OCI-LY1 (cell line): Measurements from ENCODE around the gene SHANK3.

Source experiments
- H2AFZ ChIP-seq: fragments of 200-600 bp; sonication (generic), shearing (Covaris generic); 2 replicates; pipeline ENCODE4 v1.6.0; 2014; ENCODE audit warnings: antibody characterized with exemption, mild to moderate bottlenecking, low read length
- H3F3A ChIP-seq: fragments of 200-600 bp; sonication (generic), shearing (Covaris generic); 2 replicates; pipeline ENCODE4 v1.6.0; 2014; ENCODE audit warnings: mild to moderate bottlenecking, antibody characterized with exemption, low read length, moderate library complexity; ENCODE audit not compliant: insufficient read depth
- H3K27ac ChIP-seq: fragments of 200-600 bp; sonication (generic); 2 replicates; pipeline ENCODE4 v1.5.1; 2014; ENCODE audit warnings: low read length, mixed run types, mild to moderate bottlenecking, low read depth; ENCODE audit not compliant: poor library complexity, severe bottlenecking
- H3K27me3 ChIP-seq: fragments of 200-600 bp; sonication (generic); 2 replicates; pipeline ENCODE4 v1.6.0; 2014; ENCODE audit warnings: antibody characterized with exemption, mild to moderate bottlenecking, low read length, moderate library complexity; ENCODE audit not compliant: insufficient read depth
- H3K36me3 ChIP-seq: fragments of 200-600 bp; sonication (generic); 2 replicates; pipeline ENCODE4 v1.6.1; 2014; ENCODE audit warnings: mild to moderate bottlenecking, antibody characterized with exemption, low read length, moderate library complexity, mixed read lengths; ENCODE audit not compliant: insufficient read depth
- H3K4me1 ChIP-seq: fragments of 200-600 bp; sonication (generic); 2 replicates; pipeline ENCODE4 v1.5.1; 2014; ENCODE audit warnings: mild to moderate bottlenecking, low read length, moderate library complexity; ENCODE audit not compliant: insufficient read depth, severe bottlenecking
- H3K4me2 ChIP-seq: fragments of 200-600 bp; sonication (generic), shearing (Covaris generic); 2 replicates; pipeline ENCODE4 v1.6.1; 2014; ENCODE audit warnings: low read length
- H3K4me3 ChIP-seq: fragments of 200-600 bp; sonication (generic); 2 replicates; pipeline ENCODE4 v1.5.1; 2014; ENCODE audit warnings: low read length, low read depth, mild to moderate bottlenecking, mixed read lengths; ENCODE audit not compliant: poor library complexity, severe bottlenecking
- H3K79me2 ChIP-seq: fragments of 200-600 bp; shearing (Covaris generic); 2 replicates; pipeline ENCODE4 v1.6.1; 2016; ENCODE audit warnings: mixed run types, low read length, mixed read lengths; ENCODE audit not compliant: insufficient read depth
- H3K9ac ChIP-seq: fragments of 200-600 bp; sonication (generic), shearing (Covaris generic); 2 replicates; pipeline ENCODE4 v1.6.1; 2014; ENCODE audit warnings: mild to moderate bottlenecking, low read length, mixed read lengths
- H3K9me2 ChIP-seq: fragments of 200-600 bp; sonication (generic), shearing (Covaris generic); 2 replicates; pipeline ENCODE4 v1.6.1; 2014; ENCODE audit warnings: low read depth, mild to moderate bottlenecking, low read length, mixed read lengths
- H3K9me3 ChIP-seq: fragments of 200-600 bp; shearing (Covaris generic); 2 replicates; pipeline ENCODE4 v1.6.1; 2014; ENCODE audit warnings: low read length, mixed read lengths
- H4K20me1 ChIP-seq: fragments of 200-600 bp; sonication (generic), shearing (Covaris generic); 2 replicates; pipeline ENCODE4 v1.6.0; 2016; ENCODE audit warnings: mild to moderate bottlenecking, low read length; ENCODE audit not compliant: insufficient read depth
- CTCF ChIP-seq: fragments of 200-600 bp; sonication (generic), shearing (Covaris generic); IDR thresholded peaks from 2 replicates; pipeline ENCODE4 v1.5.1; 2017; ENCODE audit warnings: mild to moderate bottlenecking, antibody characterized with exemption, low read length, moderate library complexity, mixed read lengths
- EZH2 ChIP-seq: fragments of 200-600 bp; sonication (generic), shearing (Covaris generic); IDR thresholded peaks from 2 replicates; pipeline ENCODE4 v1.8.0; 2017; ENCODE audit warnings: borderline replicate concordance, mixed run types, mild to moderate bottlenecking, antibody characterized with exemption, low read length, moderate library complexity, mixed read lengths

Gene SHANK3

GRCh38 chr22:50715250-50715649 is 42.6 kb downstream of the SHANK3 start:
- Histone ChIP-seq H3K9ac (no peak overlapping the region), H3K4me2 (no peak overlapping the region), H3K4me3 (no peak overlapping the region), H3K9me2 (no peaks in the 10 kb centered on the region), H3K27me3 (peaks cover 3% of the 10 kb centered on the region; the same call in 1 of the 2 replicates), H4K20me1 (no peaks in the 10 kb centered on the region), H3K27ac (no peak overlapping the region), H3K79me2 (no peaks in the 10 kb centered on the region), H2AFZ (no peak overlapping the region), H3K4me1 (no peaks in the 10 kb centered on the region), H3K9me3 (no peaks in the 10 kb centered on the region), H3K36me3 (no peaks in the 10 kb centered on the region), H3F3A (no peaks in the 10 kb centered on the region)
- TF ChIP-seq EZH2, result no peak
- TF ChIP-seq CTCF, result no peak

DNA sequence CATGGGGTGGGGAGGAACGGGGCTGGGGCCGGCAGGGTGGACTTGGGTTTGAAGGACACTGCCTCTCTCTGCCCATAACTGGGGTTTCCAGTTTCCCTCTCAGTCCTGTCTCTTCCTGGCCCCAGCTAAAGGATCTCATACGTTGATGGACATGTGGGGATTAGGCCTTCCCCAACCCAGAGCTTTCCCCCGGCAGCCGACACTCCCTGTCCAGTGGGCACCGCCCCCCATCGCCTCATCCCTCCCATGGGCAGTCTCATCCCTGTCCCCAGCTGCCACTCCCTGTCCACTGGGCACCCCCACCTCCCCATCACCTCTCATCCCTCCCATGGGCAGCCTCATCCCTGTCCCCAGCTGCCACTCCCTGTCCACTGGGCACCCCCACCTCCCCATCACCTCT is 43.2 kb downstream of the SHANK3 start:
- H3K9me2 ChIP-seq, result no peaks in the 10 kb centered on the region
- no peak overlapping the region for H2AFZ ChIP-seq
- H3K27ac ChIP-seq, result no peak overlapping the region
- no peaks in the 10 kb centered on the region for H3K4me1 ChIP-seq
- H3K9ac ChIP-seq, result no peak overlapping the region
- H3K4me3 ChIP-seq, result no peak overlapping the region
- no peaks in the 10 kb centered on the region for H3K9me3 ChIP-seq
- no peak overlapping the region for H3K4me2 ChIP-seq
- H3K36me3 ChIP-seq, result no peaks in the 10 kb centered on the region
- TF ChIP-seq EZH2, result no peak
- TF ChIP-seq CTCF, result no peak
- H4K20me1 ChIP-seq, result no peaks in the 10 kb centered on the region
- H3K27me3 ChIP-seq, result peaks cover 3% of the 10 kb centered on the region; the same call in 1 of the 2 replicates
- no peaks in the 10 kb centered on the region for H3F3A ChIP-seq
- H3K79me2 ChIP-seq, result no peaks in the 10 kb centered on the region

GRCh38 chr22:50716290-50717024 is 43.8 kb downstream of the SHANK3 start:
- Histone ChIP-seq H3K4me1 (no peaks in the 10 kb centered on the region), H2AFZ (no peak overlapping the region), H3K4me3 (no peak overlapping the region), H4K20me1 (no peaks in the 10 kb centered on the region), H3F3A (no peaks in the 10 kb centered on the region), H3K27ac (no peak overlapping the region), H3K27me3 (peaks cover 3% of the 10 kb centered on the region; the same call in 1 of the 2 replicates), H3K9me2 (no peaks in the 10 kb centered on the region), H3K9me3 (no peaks in the 10 kb centered on the region), H3K4me2 (no peak overlapping the region), H3K79me2 (no peaks in the 10 kb centered on the region), H3K9ac (no peak overlapping the region), H3K36me3 (no peaks in the 10 kb centered on the region)
- TF ChIP-seq EZH2 (no peak), CTCF (no peak)
